Dedifferentiated amniotic fluid mesenchymal stem cell (primary cell): ENCODE measurements around the gene KCTD20.
A peak's percentile ranks its signal among the peaks of the same experiment; 100 is the strongest.
"Not testable (repeated sequence)": the region's sequence is repeated elsewhere in the genome, so short reads cannot be mapped to it uniquely, and the experiment has no call there.

ENCODE experiments used
- DNase-seq: peaks from one replicate; pipeline ENCODE4 v3.0.0-alpha.2; 2016; ENCODE audit errors: extremely low spot score

KCTD20 gene

GRCh38 chr6:36444470-36444869, 1.7 kb downstream of the KCTD20 start:
- peak; percentile 70 for DNase-seq

- no peak for DNase-seq
Measured at GRCh38 chr6:36445621-36446020, 2.8 kb downstream of the KCTD20 start.

GRCh38 chr6:36449173-36449572, 6.4 kb downstream of the KCTD20 start:
- not testable (repeated sequence) for DNase-seq

- not testable (repeated sequence) for DNase-seq
Measured at GRCh38 chr6:36452897-36453296, 10.1 kb downstream of the KCTD20 start.

GRCh38 chr6:36455486-36456027, 12.8 kb downstream of the KCTD20 start:
- DNase-seq = no peak

- DNase-seq = no peak
Measured at GRCh38 chr6:36459501-36459900, 16.7 kb downstream of the KCTD20 start.

- no peak for DNase-seq
Measured at GRCh38 chr6:36460916-36461315, 18.1 kb downstream of the KCTD20 start.

- no peak for DNase-seq
Measured at GRCh38 chr6:36461646-36462045, 18.8 kb downstream of the KCTD20 start.

GRCh38 chr6:36463676-36464075, 20.9 kb downstream of the KCTD20 start:
- DNase-seq = peak; percentile 37

GRCh38 chr6:36464233-36464632, 21.4 kb downstream of the KCTD20 start:
- DNase-seq = no peak

GRCh38 chr6:36467625-36468024, 24.8 kb downstream of the KCTD20 start:
- no peak for DNase-seq

- no peak for DNase-seq
Measured at GRCh38 chr6:36469148-36469661, 26.4 kb downstream of the KCTD20 start.

- DNase-seq = no peak
Measured at GRCh38 chr6:36469946-36470345, 27.1 kb downstream of the KCTD20 start.

- no peak for DNase-seq
Measured at GRCh38 chr6:36478051-36478526, 35.3 kb downstream of the KCTD20 start.

GRCh38 chr6:36479256-36479655, 36.5 kb downstream of the KCTD20 start:
- DNase-seq = no peak

GRCh38 chr6:36483326-36483725, 40.5 kb downstream of the KCTD20 start:
- not testable (repeated sequence) for DNase-seq

- no peak for DNase-seq
Measured at GRCh38 chr6:36484736-36485135, 41.9 kb downstream of the KCTD20 start.

- no peak for DNase-seq
Measured at GRCh38 chr6:36487698-36488097, 44.9 kb downstream of the KCTD20 start.

GRCh38 chr6:36488221-36488620, 45.4 kb downstream of the KCTD20 start:
- no peak for DNase-seq

- no peak for DNase-seq
Measured at GRCh38 chr6:36489426-36489825, 46.6 kb downstream of the KCTD20 start.

GRCh38 chr6:36491378-36491965, 48.7 kb downstream of the KCTD20 start:
- DNase-seq = no peak

- no peak for DNase-seq
Measured at GRCh38 chr6:36492092-36492491, 49.3 kb downstream of the KCTD20 start.

- no peak for DNase-seq
Measured at GRCh38 chr6:36492621-36493020, 49.8 kb downstream of the KCTD20 start.

GRCh38 chr6:36493319-36493718, 50.5 kb downstream of the KCTD20 start:
- no peak for DNase-seq
